K562 (cell line): ENCODE results near the gene WNT7B. TPM values are rescaled to one million over a fixed set of nuclear protein-coding genes. Genes with fewer than 3 reads are reported as not detected.
A peak's percentile ranks its signal among the peaks of the same experiment; 100 is the strongest.

Source experiments
- ATAC-seq: fragments of 200-7000 bp; cut with Tn5 transposase; 3 replicates; pipeline ENCODE4 v1.9.1; 2020; ENCODE audit warnings: moderate library complexity
- BruUV-seq: library from RNA; stranded (reverse); fragments of 400-500 nt; replicated peaks from 2 replicates; lab custom pipeline; 2021; lab: Mats Ljungman, UMichigan
- CTCF ChIA-PET: fragments of 300-600 bp; formaldehyde crosslinking; extraction: SDS; loops from one replicate; lab custom pipeline; 2021; ENCODE audit warnings: low intra/inter-chr PET ratio; lab: Yijun Ruan, JAX
- POLR2A ChIA-PET: fragments of 300-600, 350-650 bp; sonication (Branson Sonifier 250); formaldehyde crosslinking; extraction: SDS; loops from one replicate; lab custom pipeline; 2021; ENCODE audit warnings: antibody characterized with exemption, inconsistent platforms; lab: Yijun Ruan, JAX
- DNase-seq, 4 experiments: peaks; one replicate each; pipeline versions ENCODE4 v3.0.0 to v3.0.0-alpha.2; 2011 to 2018; ENCODE audit warnings: low spot score in 3 of 4, mixed read lengths in 3 of 4; ENCODE audit errors: extremely low read depth in 1 of 4
- FAIRE-seq: peaks from 2 replicates; lab custom pipeline; 2011; peaks lifted over from hg19 to GRCh38; lab: Jason Lieb, UNC
- H2AFZ ChIP-seq: 2 replicates; pipeline ENCODE4 v1.6.0; 2011; ENCODE audit warnings: low read depth, low read length, control low read depth, inconsistent platforms
- H3K27ac ChIP-seq: fragments of 200-600 bp; 3 replicates; pipeline ENCODE4 v1.8.0; 2011; ENCODE audit warnings: low read depth, mild to moderate bottlenecking, control low read depth, inconsistent platforms, low read length, moderate library complexity, mixed read lengths; ENCODE audit errors: extremely low read depth
- H3K27me3 ChIP-seq, 2 experiments: fragments of 300-600 bp in 1 of 2; 2 replicates in 1 of 2; 3 replicates in 1 of 2; pipeline versions ENCODE4 v1.6.0 to v1.8.0; 2011; ENCODE audit warnings: inconsistent platforms in 2 of 2, low read length in 2 of 2, mild to moderate bottlenecking in 1 of 2, mixed read lengths in 1 of 2, moderate library complexity in 1 of 2; ENCODE audit not compliant: control insufficient read depth in 2 of 2, insufficient read depth in 2 of 2
- H3K36me3 ChIP-seq: fragments of 300-600 bp; 3 replicates; pipeline ENCODE4 v1.8.0; 2011; ENCODE audit warnings: mild to moderate bottlenecking, low read length, inconsistent platforms; ENCODE audit not compliant: control insufficient read depth, insufficient read depth
- H3K4me1 ChIP-seq, 2 experiments: fragments of 200-600 bp in 1 of 2; replicated peaks in 1 of 2; 2 replicates in 1 of 2; 3 replicates in 1 of 2; pipeline versions ENCODE4 v1.5.1 to v1.8.0; 2011; ENCODE audit warnings: inconsistent platforms in 2 of 2, low read length in 2 of 2, mild to moderate bottlenecking in 1 of 2, mixed read lengths in 1 of 2, moderate library complexity in 1 of 2; ENCODE audit not compliant: control insufficient read depth in 2 of 2, insufficient read depth in 2 of 2
- H3K4me2 ChIP-seq: 2 replicates; pipeline ENCODE4 v1.6.1; 2011; ENCODE audit warnings: low read length, control low read depth, inconsistent platforms, mixed read lengths; ENCODE audit not compliant: insufficient read depth
- H3K4me3 ChIP-seq: fragments of 200-600 bp; sonication (generic), shearing (Covaris generic); 2 replicates; pipeline ENCODE4 v1.5.1; 2016; ENCODE audit warnings: control low read depth, inconsistent platforms
- H3K79me2 ChIP-seq: fragments of 200-600 bp; 3 replicates; pipeline ENCODE4 v1.8.0; 2011; ENCODE audit warnings: low read length, inconsistent platforms; ENCODE audit not compliant: control insufficient read depth, insufficient read depth
- H3K9ac ChIP-seq, 2 experiments: 2 replicates each; pipeline versions ENCODE4 v1.6.0 to v1.6.1; 2011; ENCODE audit warnings: low read depth in 2 of 2, low read length in 2 of 2, control low read depth in 1 of 2, inconsistent platforms in 1 of 2, mild to moderate bottlenecking in 1 of 2, mixed read lengths in 1 of 2; ENCODE audit not compliant: insufficient read depth in 1 of 2
- H3K9me1 ChIP-seq: one replicate; pipeline ENCODE4 v1.6.0; 2011; ENCODE audit warnings: inconsistent platforms, mild to moderate bottlenecking, low read length, moderate library complexity; ENCODE audit not compliant: control insufficient read depth, insufficient read depth
- H3K9me3 ChIP-seq: replicated peaks from 2 replicates; pipeline ENCODE4 v1.5.1; 2011; ENCODE audit warnings: low read depth, low read length, inconsistent platforms; ENCODE audit not compliant: control insufficient read depth, insufficient read depth
- H4K20me1 ChIP-seq: replicated peaks from 2 replicates; pipeline ENCODE4 v1.6.1; 2011; ENCODE audit warnings: low read length, inconsistent platforms, mixed read lengths; ENCODE audit not compliant: control insufficient read depth, insufficient read depth
- CTCF ChIP-seq, 3 experiments: IDR thresholded peaks in 2 of 3; conservative IDR thresholded peaks in 1 of 3; 2 replicates each; pipeline ENCODE4 v1.5.1; 2011 to 2012; ENCODE audit warnings: low read length in 3 of 3, mild to moderate bottlenecking in 3 of 3, control low read depth in 2 of 3, improper control_type of control experiment in 1 of 3, inconsistent platforms in 1 of 3, low read depth in 1 of 3, mixed read lengths in 1 of 3, moderate library complexity in 1 of 3; ENCODE audit not compliant: insufficient read depth in 2 of 3
- WGBS: fragments of 100-300 bp; shearing (Covaris generic); methylation state at CpG from one replicate; pipeline ENCODE4 v1.1.6; 2016; ENCODE audit warnings: low coverage, mixed read lengths; ENCODE audit not compliant: insufficient coverage; ENCODE audit errors: missing lambda C conversion rate; 5-methylcytosine and 5-hydroxymethylcytosine counted together
- in situ Hi-C: fragments of 300-500 bp; cut with MboI; formaldehyde crosslinking; loops from 4 replicates; pipeline ENCODE4 v1.15.0; 2018; ENCODE audit warnings: inconsistent platforms, mixed read lengths
- intact Hi-C: fragments of 100-400 bp; cut with micrococcal nuclease; formaldehyde crosslinking; loops from 2 replicates; pipeline ENCODE4 v1.14.2; 2022
- polyA plus RNA-seq, 8 experiments: library from polyadenylated mRNA; depleted of rRNA in 4 of 8; stranded (reverse) in 5 of 8; unstranded in 3 of 8; fragments of >200 nt; fragmentation: Nextera tagmentation in 2 of 8; fragmentation: Illumina TruSeq in 1 of 8; extraction: Ambion mirVana in 2 of 8; extraction: Trizol in 1 of 8; gene quantifications; 2 replicates each; pipeline versions ENCODE4 v1.2.1 to v1.2.3, GENCODE V29; 2011 to 2014; ENCODE audit warnings: inconsistent platforms in 1 of 8, missing spikeins in 1 of 8
- total RNA-seq, 7 experiments: library from RNA; depleted of rRNA in 6 of 7; stranded (reverse); fragments of >200 nt in 6 of 7; fragmentation: Illumina TruSeq in 2 of 7; extraction: Trizol in 2 of 7; gene quantifications; 2 replicates each; pipeline versions ENCODE4 v1.2.1 to v1.2.3, GENCODE V29; 2011 to 2021; ENCODE audit warnings: low replicate concordance in 1 of 7
- TF ChIP-seq, protein P1 (sequence below): fragments of 250-450 bp; sonication (Bioruptor Pico); IDR thresholded peaks from 2 replicates; pipeline ENCODE4 v1.8.0; 2021; ENCODE audit warnings: borderline replicate concordance, mild to moderate bottlenecking, moderate library complexity; ENCODE audit not compliant: poor library complexity, severe bottlenecking

Gene WNT7B
- total and polyA plus RNA-seq, 9 of the 15 experiments (the other 6 are each of a cell fraction or from before 2014, with no cell fraction given): not detected

DNA sequence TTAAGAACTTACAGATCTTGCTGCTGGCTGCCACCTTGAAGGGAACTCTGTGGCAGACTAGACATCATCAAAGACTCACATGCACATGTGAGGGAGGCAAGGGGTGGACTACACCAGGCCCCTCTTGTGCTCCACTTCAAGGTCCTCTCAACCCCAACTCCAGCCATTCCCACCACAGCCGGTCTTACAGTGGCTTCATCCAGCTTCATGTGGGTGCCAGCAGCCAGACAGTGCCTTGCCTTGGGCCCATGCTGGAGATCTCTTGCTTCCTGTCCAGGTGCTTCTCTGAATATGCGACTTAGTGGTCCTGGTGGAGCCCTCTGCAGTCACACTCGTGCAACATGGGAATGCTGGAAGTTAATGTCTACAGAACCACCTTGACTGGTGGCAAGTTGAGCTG is 44.6 kb upstream of the WNT7B start:
- TF ChIP-seq CTCF (IDR thresholded peaks at IDR 0.05 in 2 of 3, conservative IDR thresholded peaks at IDR 0.05 in 1 of 3; ENCODE audit: insufficient read depth in 2 of 3, low read depth in 1 of 3, low read length in 3 of 3): 0 out of 6 replicates have a peak, but pooled peaks of 1 of the 3 experiments have one; percentile 6
- TF ChIP-seq, protein P1, sequence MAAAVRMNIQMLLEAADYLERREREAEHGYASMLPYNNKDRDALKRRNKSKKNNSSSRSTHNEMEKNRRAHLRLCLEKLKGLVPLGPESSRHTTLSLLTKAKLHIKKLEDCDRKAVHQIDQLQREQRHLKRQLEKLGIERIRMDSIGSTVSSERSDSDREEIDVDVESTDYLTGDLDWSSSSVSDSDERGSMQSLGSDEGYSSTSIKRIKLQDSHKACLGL (CRISPR knock-in tag): no peak
- Histone ChIP-seq H3K4me3 (no peak overlapping the region), H3K4me1 (peaks cover 0 to 4% of the 10 kb centered on the region in 2 experiments; a peak in 2 of 5 replicates), H3K79me2 (no peaks in the 10 kb centered on the region), H3K9ac (peak overlapping the region in 1 of 2 experiments; percentile 13; a peak in 1 of 4 replicates), H3K9me1 (no peaks in the 10 kb centered on the region), H4K20me1 (no peaks in the 10 kb centered on the region), H3K27ac (no peak overlapping the region), H3K4me2 (no peak overlapping the region), H2AFZ (no peak overlapping the region), H3K9me3 (no peaks in the 10 kb centered on the region), H3K36me3 (no peaks in the 10 kb centered on the region), H3K27me3 (no peaks in the 10 kb centered on the region)
- intact Hi-C loops (no loop called here), in situ Hi-C loops (loop anchor here (25.0 kb wide), 1 partner anchor 291 kb away; no protein-coding TSS in a partner anchor)
- ChIA-PET CTCF (no interaction called here), POLR2A (interaction anchor here (0.7 to 1.2 kb wide), 2 partner anchors 8 to 63 kb away, joined by 3 to 4 read pairs; no protein-coding TSS in a partner anchor)
- no peak for FAIRE-seq
- ATAC-seq: no peak
- 27% methylated on average over 3 of the region's 3 CpGs for WGBS
- BruUV-seq: no TSS peak
- DNase-seq: no peak
